ENCODE results near the gene MX2. TPM values are rescaled to one million over a fixed set of nuclear protein-coding genes. Genes with fewer than 3 reads are reported as not detected.
A peak's percentile ranks its signal among the peaks of the same experiment; 100 is the strongest.

The MX2 gene
- total RNA-seq, 1 donor from 2014 or later: 0.92 TPM

GRCh38 chr21:41369105-41369919 is 7.5 kb downstream of the MX2 start:
- no peak for DNase-seq (ENCODE audit: extremely low spot score, unreplicated experiment)
- peak overlapping the region; percentile 40 for H3K4me3 Mint-ChIP-seq
- H3K4me1 Mint-ChIP-seq (ENCODE audit: unreplicated experiment): no peaks in the 10 kb centered on the region
- no peak overlapping the region for H3K27ac Mint-ChIP-seq
- TF ChIP-seq CTCF (conservative IDR thresholded peaks at IDR 0.05): peak; percentile 16
- H3K9me3 Mint-ChIP-seq: no peaks in the 10 kb centered on the region
- peaks cover 4% of the 10 kb centered on the region for H3K36me3 Mint-ChIP-seq
- H3K27me3 Mint-ChIP-seq: peaks cover 15% of the 10 kb centered on the region

- no peaks in the 10 kb centered on the region for H3K9me3 Mint-ChIP-seq
- DNase-seq (ENCODE audit: extremely low spot score, unreplicated experiment): no peak
- peaks cover 4% of the 10 kb centered on the region for H3K36me3 Mint-ChIP-seq
- H3K4me1 Mint-ChIP-seq (ENCODE audit: unreplicated experiment): no peaks in the 10 kb centered on the region
- no peak overlapping the region for H3K27ac Mint-ChIP-seq
- no peak overlapping the region for H3K4me3 Mint-ChIP-seq
- peaks cover 15% of the 10 kb centered on the region for H3K27me3 Mint-ChIP-seq
- no peak for TF ChIP-seq CTCF (conservative IDR thresholded peaks at IDR 0.05)
Observed at GRCh38 chr21:41369920-41370839, 8.4 kb downstream of the MX2 start.

GRCh38 chr21:41370840-41371684 is 9.2 kb downstream of the MX2 start:
- Mint-ChIP-seq H3K4me3 (no peak overlapping the region), H3K27me3 (peaks cover 15% of the 10 kb centered on the region), H3K9me3 (no peaks in the 10 kb centered on the region), H3K27ac (no peak overlapping the region), H3K4me1 (ENCODE audit: unreplicated experiment) (no peaks in the 10 kb centered on the region), H3K36me3 (peaks cover 4% of the 10 kb centered on the region)
- no peak for DNase-seq (ENCODE audit: extremely low spot score, unreplicated experiment)
- no peak for TF ChIP-seq CTCF (conservative IDR thresholded peaks at IDR 0.05)

- Mint-ChIP-seq H3K36me3 (peaks cover 4% of the 10 kb centered on the region), H3K4me3 (no peak overlapping the region), H3K9me3 (no peaks in the 10 kb centered on the region), H3K27ac (no peak overlapping the region), H3K27me3 (peaks cover 15% of the 10 kb centered on the region), H3K4me1 (ENCODE audit: unreplicated experiment) (no peaks in the 10 kb centered on the region)
- DNase-seq (ENCODE audit: extremely low spot score, unreplicated experiment): no peak
- no peak for TF ChIP-seq CTCF (conservative IDR thresholded peaks at IDR 0.05)
Observed at GRCh38 chr21:41371685-41372030, 9.8 kb downstream of the MX2 start.

GRCh38 chr21:41373253-41373652 is 11.4 kb downstream of the MX2 start:
- Mint-ChIP-seq H3K9me3 (no peaks in the 10 kb centered on the region), H3K27me3 (peaks cover 18% of the 10 kb centered on the region), H3K27ac (no peak overlapping the region), H3K4me1 (ENCODE audit: unreplicated experiment) (no peaks in the 10 kb centered on the region), H3K4me3 (no peak overlapping the region), H3K36me3 (peaks cover 4% of the 10 kb centered on the region)
- no peak for DNase-seq (ENCODE audit: extremely low spot score, unreplicated experiment)
- no peak for TF ChIP-seq CTCF (conservative IDR thresholded peaks at IDR 0.05)

Data from type B pancreatic cell (in vitro differentiated cells).